Osteocyte (in vitro differentiated cells): ENCODE results near the gene THSD4. TPM values are rescaled to one million over a fixed set of nuclear protein-coding genes. Genes with fewer than 3 reads are reported as not detected.

Experiments used
- DNase-seq: peaks from one replicate; pipeline ENCODE4 v3.0.0; 2021; ENCODE audit warnings: mixed read lengths; ENCODE audit not compliant: unreplicated experiment; ENCODE audit errors: extremely low spot score
- H3K27ac Mint-ChIP-seq: one replicate; pipeline ENCODE4 v1.8.0; 2021; ENCODE audit warnings: mild to moderate bottlenecking, mixed read lengths; ENCODE audit not compliant: unreplicated experiment
- H3K27me3 Mint-ChIP-seq: one replicate; pipeline ENCODE4 v1.8.0; 2021; ENCODE audit warnings: mixed read lengths; ENCODE audit not compliant: unreplicated experiment
- H3K36me3 Mint-ChIP-seq: one replicate; pipeline ENCODE4 v1.8.0; 2021; ENCODE audit warnings: mixed read lengths; ENCODE audit not compliant: unreplicated experiment
- H3K4me1 Mint-ChIP-seq: one replicate; pipeline ENCODE4 v1.8.0; 2021; ENCODE audit warnings: mixed read lengths; ENCODE audit not compliant: unreplicated experiment
- H3K4me3 Mint-ChIP-seq: one replicate; pipeline ENCODE4 v1.8.0; 2021; ENCODE audit warnings: mild to moderate bottlenecking, moderate library complexity, mixed read lengths; ENCODE audit not compliant: unreplicated experiment
- H3K9me3 Mint-ChIP-seq: one replicate; pipeline ENCODE4 v1.8.0; 2021; ENCODE audit warnings: mixed read lengths; ENCODE audit not compliant: unreplicated experiment
- CTCF ChIP-seq: fragments of 200-600 bp; sonication (generic); IDR thresholded peaks from 2 replicates; pipeline ENCODE4 v1.5.0; 2021; ENCODE audit warnings: antibody characterized with exemption, mild to moderate bottlenecking, moderate library complexity
- total RNA-seq: library from RNA; stranded (reverse); gene quantifications from 2 replicates; pipeline ENCODE4 v1.2.1, GENCODE V29; 2021

The THSD4 gene
- total RNA-seq, 1 donor from 2014 or later = 5.7 TPM

- H3K27me3 Mint-ChIP-seq = no peaks in the 10 kb centered on the region
- peaks cover 19% of the 10 kb centered on the region for H3K4me1 Mint-ChIP-seq
Measured at GRCh38 chr15:71118881-71119632, 3.8 kb downstream of the THSD4 start.

GRCh38 chr15:71120428-71120944 lies 5.2 kb downstream of the THSD4 start:
- Mint-ChIP-seq H3K4me1 (peaks cover 21% of the 10 kb centered on the region), H3K27ac (no peak overlapping the region), H3K4me3 (no peak overlapping the region), H3K36me3 (no peaks in the 10 kb centered on the region), H3K9me3 (no peaks in the 10 kb centered on the region), H3K27me3 (no peaks in the 10 kb centered on the region)
- DNase-seq = no peak
- TF ChIP-seq CTCF = no peak

More at GRCh38 chr15:71118881-71119632, 3.8 kb downstream of the THSD4 start:
- no peaks in the 10 kb centered on the region for H3K36me3 Mint-ChIP-seq
- H3K4me3 Mint-ChIP-seq = no peak overlapping the region
- DNase-seq = no peak
- no peak for TF ChIP-seq CTCF
- H3K9me3 Mint-ChIP-seq = no peaks in the 10 kb centered on the region
- H3K27ac Mint-ChIP-seq = no peak overlapping the region

GRCh38 chr15:71121442-71121841 lies 6.2 kb downstream of the THSD4 start:
- Mint-ChIP-seq H3K4me3 (no peak overlapping the region), H3K27ac (no peak overlapping the region), H3K4me1 (peaks cover 21% of the 10 kb centered on the region), H3K36me3 (no peaks in the 10 kb centered on the region), H3K27me3 (no peaks in the 10 kb centered on the region), H3K9me3 (no peaks in the 10 kb centered on the region)
- TF ChIP-seq CTCF = no peak
- DNase-seq = no peak

- H3K4me1 Mint-ChIP-seq = peaks cover 13% of the 10 kb centered on the region
- H3K9me3 Mint-ChIP-seq = no peaks in the 10 kb centered on the region
- H3K27ac Mint-ChIP-seq = peak overlapping the region; percentile 50
- no peaks in the 10 kb centered on the region for H3K27me3 Mint-ChIP-seq
- TF ChIP-seq CTCF = no peak
- H3K4me3 Mint-ChIP-seq = no peak overlapping the region
- no peaks in the 10 kb centered on the region for H3K36me3 Mint-ChIP-seq
- DNase-seq = no peak
Measured at GRCh38 chr15:71124937-71125790, 9.9 kb downstream of the THSD4 start.
